Mesenteric fat pad (tissue), 1 donor: ENCODE data around the gene CRY1. TPM values are rescaled to one million over a fixed set of nuclear protein-coding genes. Genes with fewer than 3 reads are reported as not detected.
A peak's percentile ranks its signal among the peaks of the same experiment; 100 is the strongest.
"Not testable (repeated sequence)": the region's sequence is repeated elsewhere in the genome, so short reads cannot be mapped to it uniquely, and the experiment has no call there.

Source experiments
- DNase-seq: peaks from one replicate; pipeline ENCODE4 v3.0.0-alpha.2; 2020; ENCODE audit warnings: low spot score
- total RNA-seq: library from RNA; stranded (reverse); fragmentation: NEBNext Ultra II Directional; extraction: Animal tissue kit (Norgen Biotek cat#: 25700); gene quantifications from one replicate; pipeline ENCODE4 v1.2.1, GENCODE V29; 2021
- donor health status: DM: yes; HTN: yes; CAD: no.

The CRY1 gene
- total RNA-seq, 1 donor from 2014 or later: 14.8 TPM

- DNase-seq: no peak
Measured at GRCh38 chr12:107108995-107109508, 15.7 kb upstream of the CRY1 start.

DNA sequence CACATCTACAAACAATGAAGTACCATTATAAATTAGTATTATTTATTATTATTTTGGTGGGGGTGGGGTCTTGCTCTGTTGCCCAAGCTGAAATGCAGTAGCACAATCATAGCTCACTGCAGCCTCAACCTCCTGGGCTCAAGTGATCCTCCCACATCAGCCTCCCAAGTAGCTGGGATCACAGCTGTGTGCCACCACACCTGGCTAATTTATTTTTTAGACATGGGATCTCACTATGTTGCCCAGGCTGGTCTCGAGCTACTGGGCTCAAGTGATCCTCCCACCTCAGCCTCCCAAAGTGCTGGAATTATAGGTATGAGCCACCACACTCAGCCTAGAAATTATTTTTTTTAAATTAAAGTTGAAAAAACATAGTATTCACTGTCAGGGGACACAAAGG, 15.0 kb upstream of the CRY1 start:
- DNase-seq: not testable (repeated sequence)

- no peak for DNase-seq
Measured at GRCh38 chr12:107107381-107107780, 14.0 kb upstream of the CRY1 start.

- DNase-seq: no peak
Measured at GRCh38 chr12:107106241-107107025, 13.1 kb upstream of the CRY1 start.

- no peak for DNase-seq
Measured at GRCh38 chr12:107105410-107105703, 12.0 kb upstream of the CRY1 start.

- no peak for DNase-seq
Measured at GRCh38 chr12:107103516-107103915, 10.2 kb upstream of the CRY1 start.

GRCh38 chr12:107103097-107103496, 9.7 kb upstream of the CRY1 start:
- DNase-seq: no peak

DNA sequence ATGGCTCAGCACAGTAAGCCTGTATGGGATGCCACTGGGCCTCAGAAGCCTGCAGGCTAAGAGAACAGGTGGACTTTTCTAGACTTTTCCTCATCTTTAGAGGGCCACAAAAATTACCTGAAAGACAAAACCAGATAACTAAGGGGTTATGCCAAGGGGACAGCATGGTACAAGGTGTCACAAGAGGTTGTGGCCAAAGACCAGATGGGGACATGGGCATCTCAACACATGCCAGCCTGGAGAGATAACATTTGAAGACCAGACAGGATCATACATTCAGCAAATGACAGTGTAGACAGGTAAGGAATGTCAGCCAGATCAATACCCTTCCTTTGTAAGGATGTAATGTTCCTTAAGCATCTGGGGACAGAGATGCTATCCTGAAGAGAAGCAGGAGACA, 8.9 kb upstream of the CRY1 start:
- DNase-seq: no peak

DNA sequence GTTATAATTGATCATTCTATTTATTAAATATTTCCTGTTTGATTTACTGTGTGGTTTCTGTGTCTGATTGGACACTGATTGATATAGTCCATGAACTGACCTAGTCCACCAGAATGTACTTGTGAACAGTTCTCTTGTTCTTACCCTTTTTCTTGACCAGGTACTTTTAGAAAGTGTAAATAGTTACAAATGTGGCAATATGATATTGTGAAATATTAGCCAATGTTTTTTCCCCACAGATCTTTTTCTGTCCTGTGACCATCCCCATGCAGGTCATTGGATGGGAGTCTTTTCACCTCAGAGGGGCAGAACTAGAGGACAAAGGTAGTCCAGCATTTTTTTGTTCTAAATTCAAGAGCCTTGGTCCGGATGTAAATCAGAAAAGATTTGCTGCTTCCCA, 8.3 kb upstream of the CRY1 start:
- no peak for DNase-seq

- no peak for DNase-seq
Measured at GRCh38 chr12:107099917-107100316, 6.6 kb upstream of the CRY1 start.

GRCh38 chr12:107096571-107096970, 3.2 kb upstream of the CRY1 start:
- DNase-seq: no peak

DNA sequence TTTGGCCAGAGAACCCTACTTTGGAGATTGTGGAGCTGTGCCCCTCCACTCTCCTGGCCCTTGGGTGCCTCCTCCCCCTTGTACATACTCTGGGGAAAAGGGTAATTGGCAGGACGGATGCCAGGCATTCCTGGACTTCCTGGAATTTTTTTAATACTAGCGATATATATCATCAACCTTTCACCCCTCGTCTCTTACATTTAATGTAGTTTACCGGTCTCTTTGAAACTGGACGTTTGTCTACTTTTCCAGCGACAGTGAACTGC, 767 bp upstream of the CRY1 start:
- DNase-seq: no peak

- peak; percentile 90 for DNase-seq
Measured at GRCh38 chr12:107092669-107093416, 506 bp downstream of the CRY1 start.

GRCh38 chr12:107091989-107092641, 1.2 kb downstream of the CRY1 start:
- DNase-seq: no peak

DNA sequence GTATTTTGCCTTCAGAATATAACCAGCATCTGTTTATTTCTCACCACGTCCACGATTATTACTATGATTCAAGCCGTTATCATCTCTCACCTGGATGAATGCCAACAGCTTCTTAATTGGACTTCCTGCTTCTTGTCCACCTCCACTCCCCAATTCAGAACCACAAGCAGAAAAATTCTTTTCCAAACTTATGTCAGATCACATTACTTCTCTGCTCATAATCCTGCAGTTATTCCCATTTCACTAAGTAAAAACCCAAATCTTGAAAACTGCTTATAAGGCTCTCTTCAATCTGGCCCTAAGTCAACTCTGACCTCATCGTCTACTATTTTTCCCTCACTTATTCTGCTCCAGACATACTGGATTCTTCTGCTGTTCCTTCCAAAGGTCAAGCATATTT, 2.0 kb downstream of the CRY1 start:
- DNase-seq: no peak

DNA sequence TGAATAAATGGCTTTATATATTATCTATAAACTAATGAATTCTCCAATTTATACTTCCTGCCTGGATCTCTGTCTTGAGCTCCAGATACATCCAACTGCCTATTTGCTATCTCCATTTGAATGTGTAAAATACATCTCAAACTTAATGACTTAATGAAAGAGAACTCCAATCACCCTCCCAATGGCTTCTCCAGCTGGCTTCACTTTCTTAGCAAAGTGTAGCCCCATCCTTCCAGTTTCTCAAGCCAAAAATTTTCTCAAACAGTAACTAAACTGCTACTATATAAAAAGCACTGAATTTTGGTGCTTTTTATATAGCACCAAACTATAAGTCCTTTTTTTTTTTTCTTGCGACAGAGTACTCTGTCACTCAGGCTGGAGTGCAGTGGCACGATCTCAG, 2.6 kb downstream of the CRY1 start:
- no peak for DNase-seq

GRCh38 chr12:107088912-107089311, 4.4 kb downstream of the CRY1 start:
- DNase-seq: no peak

DNA sequence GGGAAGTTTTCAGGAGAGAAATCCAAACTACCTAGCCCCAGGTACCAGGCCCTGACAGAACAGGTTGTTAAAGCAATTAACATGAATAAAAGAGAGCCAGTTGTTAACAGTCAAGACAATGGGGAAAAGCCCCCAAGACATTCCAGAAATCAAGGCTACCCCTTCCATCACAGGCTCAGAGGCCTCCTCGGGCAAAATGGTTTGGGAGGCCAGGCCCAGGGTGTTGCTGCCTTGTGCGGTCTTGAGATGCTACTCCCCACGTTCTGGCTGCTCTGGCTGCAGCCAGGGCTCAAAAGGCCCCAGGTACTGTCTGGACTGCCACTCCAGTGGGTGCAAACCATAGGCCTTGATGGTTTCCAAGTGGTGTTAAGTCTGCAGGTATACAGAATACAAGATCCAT, 7.0 kb downstream of the CRY1 start:
- no peak for DNase-seq

GRCh38 chr12:107081778-107082177, 11.6 kb downstream of the CRY1 start:
- no peak for DNase-seq

GRCh38 chr12:107080299-107080698, 13.1 kb downstream of the CRY1 start:
- no peak for DNase-seq

- DNase-seq: no peak
Measured at GRCh38 chr12:107079172-107080011, 14.0 kb downstream of the CRY1 start.

DNA sequence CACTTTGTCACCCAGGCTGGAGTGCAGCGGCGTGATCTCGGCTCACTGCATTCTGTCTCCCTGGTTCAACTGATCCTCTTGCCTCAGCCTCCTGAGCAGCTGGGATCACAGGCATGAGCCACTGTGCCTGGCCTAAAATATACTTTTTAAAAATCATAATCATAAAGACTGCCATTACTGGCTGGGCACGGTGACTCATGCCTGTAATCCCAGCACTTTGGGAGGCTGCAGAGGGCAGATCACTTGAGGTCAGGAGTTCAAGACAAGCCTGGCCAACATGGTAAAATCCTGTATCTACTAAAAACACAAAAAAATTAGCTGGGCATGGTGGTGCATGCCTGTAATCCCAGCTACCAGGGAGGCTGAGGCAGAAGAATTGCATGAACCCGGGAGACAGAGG, 20.1 kb downstream of the CRY1 start:
- not testable (repeated sequence) for DNase-seq
